DMS114 treated with DMSO at 0.1 percent for 48 hours (cell line): ENCODE data around the gene KDM2A.
"Not testable (repeated sequence)": the region's sequence is repeated elsewhere in the genome, so short reads cannot be mapped to it uniquely, and the experiment has no call there.

Source experiments
- DNase-seq: peaks from one replicate; lab custom pipeline; 2025; ENCODE audit not compliant: unreplicated experiment; lab: John Stamatoyannopoulos, UW

Gene KDM2A

DNA sequence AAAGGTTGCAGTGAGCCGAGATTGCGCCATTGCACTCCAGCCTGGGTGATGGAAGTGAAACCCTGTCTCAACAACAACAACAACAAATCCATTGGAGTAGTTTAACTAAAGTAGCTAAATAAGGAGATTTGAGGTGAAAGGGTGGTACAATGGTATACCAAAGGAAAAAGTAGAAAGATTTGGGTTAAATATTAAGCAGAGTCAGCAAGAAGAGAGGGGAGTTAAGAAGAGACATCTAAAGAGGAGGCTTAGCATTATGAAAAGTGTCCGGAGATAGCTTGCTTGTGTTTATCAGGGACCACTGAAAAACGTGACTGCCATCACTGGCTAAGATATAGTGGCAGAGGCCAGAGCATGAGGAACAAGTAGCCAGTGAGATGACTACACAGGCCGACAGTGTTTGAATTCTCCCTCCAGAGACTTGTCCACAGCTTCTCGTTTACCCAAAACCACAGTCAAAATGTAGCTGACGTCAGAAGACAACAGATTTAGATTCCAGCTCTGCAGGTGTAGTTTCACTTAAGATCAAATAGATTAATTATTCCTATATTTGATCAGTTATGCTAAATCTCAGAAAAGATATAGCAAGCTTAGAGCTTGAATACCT lies 114.6 kb downstream of the KDM2A start:
- no peak for DNase-seq

DNA sequence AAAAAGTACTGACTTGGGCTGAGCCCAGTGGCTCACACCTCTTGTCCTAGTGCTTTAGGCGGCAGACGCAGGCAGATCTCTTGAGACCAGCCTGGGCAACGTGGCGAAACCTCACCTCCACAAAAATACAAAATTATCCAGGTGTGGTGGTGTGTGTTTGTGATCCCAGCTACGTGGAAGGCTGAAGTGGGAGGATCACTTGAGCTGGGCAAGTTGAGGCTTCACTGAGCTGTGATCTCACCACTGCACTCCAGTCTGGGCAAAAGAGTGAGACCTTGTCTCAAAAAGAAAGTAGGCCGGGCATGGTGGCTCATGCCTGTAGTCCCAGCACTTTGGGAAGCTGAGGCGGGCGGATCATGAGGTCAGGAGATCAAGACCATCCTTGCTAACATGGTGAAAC lies 115.5 kb downstream of the KDM2A start:
- DNase-seq = not testable (repeated sequence)

DNA sequence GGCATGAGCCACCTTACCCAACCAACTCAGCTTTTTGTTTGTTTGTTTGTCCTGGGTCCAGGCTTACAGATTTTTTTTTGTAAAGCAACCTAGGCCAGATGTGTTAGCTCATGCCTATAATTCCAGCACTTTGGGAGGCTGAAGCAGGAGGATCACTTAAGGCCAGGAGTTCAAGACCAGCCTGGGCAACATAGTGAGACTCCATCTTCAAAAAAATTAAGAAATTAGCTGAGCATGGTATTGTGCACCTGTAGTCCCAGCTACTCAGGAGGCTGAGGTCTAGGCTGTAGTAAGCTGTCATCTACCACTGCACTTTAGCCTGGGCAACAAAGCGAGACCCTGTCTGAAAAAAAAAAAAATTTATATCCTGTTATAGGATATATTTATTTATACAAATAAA lies 118.5 kb downstream of the KDM2A start:
- DNase-seq = no peak

DNA sequence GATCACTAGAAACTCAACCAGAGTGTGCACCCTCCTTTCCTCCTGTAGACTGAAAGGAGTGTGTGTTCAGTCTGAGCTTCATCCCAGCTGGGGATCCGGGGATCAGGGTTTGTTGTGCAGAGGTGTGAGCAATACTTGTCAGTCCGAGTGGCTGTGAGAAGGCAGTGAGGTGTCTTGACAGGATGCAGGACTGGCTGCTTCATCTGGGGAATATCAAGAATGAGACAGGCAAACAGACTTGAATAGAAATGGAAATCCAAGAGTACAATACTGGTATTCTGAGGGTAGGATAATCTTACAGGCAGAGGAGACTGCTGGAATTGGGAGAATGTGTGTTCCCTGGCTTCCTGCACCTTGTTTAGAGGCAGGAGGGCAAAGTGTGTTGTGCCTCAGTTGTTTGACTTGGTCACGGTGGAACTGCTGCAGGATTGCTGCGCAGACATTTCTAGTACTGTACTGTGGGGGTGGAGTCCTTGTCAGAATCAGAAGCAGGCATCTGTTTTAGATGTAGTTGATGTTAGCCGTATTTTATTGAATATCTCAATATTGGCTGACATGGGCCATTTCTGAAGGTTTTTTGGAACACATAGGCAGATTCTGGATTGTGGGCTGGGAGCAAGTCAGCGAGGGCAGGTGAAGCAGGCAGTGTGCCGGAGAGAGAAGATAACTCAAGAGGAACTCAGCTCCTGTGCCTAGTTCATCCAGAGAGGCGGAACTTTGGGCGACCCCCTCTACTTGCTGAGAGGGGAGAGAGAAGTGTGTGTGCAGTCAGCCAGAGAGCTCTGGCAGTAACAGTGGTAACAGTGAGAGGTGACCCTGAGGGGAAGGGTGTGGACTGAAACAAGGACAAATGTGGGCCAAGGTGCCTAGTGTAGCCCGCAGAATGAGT lies 120.1 kb downstream of the KDM2A start:
- DNase-seq = no peak

DNA sequence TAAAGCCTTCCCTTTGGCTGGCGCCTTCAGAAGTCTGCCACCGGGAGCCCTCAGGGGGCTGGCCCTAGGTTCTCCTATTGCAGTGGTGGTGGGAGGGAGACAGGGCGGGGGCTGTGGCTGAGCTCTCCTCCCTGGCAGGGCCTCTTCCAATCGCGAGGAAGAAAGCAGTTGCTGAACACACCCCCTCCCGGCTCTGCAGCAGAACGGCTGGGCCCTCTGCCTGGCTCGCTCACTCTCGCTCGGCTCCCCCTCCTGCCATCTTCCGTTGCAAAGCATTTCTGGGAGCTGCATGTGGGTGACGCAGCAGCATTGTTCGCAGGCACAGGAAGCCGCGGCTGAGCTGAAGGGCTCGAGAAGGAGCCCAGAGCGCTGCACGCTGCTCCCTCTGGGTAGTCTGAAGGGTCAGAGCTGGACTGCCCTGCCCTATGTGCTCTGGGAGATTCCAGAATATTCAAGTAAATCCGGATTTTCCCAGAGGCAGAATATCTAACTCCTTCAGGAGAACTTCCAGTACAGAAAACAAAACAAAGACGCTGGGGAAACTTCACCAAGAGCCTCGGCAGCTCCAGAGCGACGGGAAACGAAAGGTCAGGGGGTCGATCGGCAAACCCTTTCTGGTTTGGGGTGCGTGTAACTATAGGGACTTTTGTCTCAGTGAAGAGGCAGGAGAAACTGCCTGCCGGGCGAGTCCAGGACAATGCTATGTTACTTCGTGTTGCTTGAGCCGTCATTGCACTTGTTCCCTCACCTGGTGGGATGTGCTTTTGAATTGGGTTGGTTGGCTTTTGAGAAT lies 120.9 kb downstream of the KDM2A start:
- DNase-seq = peak; percentile 99

DNA sequence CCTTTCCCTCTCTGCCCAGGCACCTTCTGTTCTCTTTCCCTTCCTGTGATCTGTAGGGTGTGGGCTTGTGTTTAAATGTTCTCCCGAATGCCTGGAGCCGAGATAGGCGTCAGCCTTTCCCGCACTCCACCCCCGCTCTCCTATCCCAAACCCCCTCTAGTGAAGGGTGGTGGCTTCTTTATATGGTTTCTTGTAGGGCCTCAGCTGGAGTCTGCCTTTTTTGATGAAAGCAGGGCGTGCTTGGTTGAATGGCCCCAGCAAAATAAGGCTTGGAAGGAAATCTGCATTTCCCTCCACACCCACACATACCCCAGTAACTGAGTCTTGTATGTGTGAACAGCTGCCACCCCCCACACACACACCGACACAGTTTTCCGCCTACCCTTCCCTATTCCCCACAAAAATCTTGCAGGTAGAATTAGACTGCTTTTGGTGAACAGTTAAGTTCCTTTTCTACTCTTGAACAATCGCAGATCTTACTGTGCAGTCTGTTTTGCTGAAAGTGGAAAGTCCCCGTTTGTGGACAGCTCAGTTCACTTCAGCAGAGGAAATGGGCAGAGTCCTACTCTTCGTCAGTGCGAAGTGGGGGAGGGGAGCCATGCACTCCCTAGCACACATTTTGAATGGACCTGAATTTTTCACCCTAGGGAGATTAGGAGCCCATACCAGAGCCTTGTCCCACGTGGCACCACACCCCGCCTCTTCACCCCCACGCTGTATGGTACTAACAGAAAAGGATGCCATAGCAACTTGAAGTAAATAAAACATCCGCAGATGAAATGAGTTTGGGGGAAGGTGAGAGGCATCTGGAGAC lies 121.7 kb downstream of the KDM2A start:
- no peak for DNase-seq

DNA sequence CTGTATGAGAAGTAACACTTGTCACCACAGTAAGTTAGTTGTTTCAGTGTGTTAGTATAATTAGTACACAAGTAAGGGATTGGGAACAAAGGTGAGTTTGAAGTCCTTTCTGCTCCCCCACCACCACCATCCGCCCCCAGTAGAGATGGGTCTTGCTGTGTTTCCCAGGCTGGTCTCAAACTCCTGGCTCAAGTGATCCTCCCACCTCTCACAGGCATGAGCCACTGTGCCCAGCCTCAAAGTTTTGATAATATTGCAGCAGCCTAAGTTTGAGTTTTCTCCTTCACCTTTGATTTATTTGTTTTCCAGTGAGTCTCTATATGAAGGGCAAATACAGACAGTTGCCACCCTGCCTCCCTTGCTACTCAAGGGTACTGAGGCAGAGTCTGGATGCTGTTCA lies 123.5 kb downstream of the KDM2A start:
- DNase-seq = no peak

DNA sequence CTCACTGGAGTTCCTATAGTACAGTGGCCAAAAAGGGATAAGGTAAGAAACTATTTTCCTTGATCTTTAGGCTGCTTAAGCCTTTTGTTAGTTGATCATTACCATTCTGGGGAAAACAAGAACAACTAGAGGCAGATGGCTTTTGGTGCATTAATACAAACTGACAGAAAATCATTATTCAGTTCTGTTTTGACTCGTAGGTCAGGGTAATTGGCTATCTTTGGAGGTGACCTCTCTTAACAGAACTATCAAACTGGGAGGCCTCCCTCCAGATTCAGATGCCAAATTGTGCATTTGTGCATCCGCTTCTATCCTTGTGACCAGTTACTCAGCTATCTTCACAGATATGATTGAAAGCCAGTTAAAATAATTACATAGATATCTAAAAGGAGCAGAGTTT lies 124.0 kb downstream of the KDM2A start:
- DNase-seq = no peak

DNA sequence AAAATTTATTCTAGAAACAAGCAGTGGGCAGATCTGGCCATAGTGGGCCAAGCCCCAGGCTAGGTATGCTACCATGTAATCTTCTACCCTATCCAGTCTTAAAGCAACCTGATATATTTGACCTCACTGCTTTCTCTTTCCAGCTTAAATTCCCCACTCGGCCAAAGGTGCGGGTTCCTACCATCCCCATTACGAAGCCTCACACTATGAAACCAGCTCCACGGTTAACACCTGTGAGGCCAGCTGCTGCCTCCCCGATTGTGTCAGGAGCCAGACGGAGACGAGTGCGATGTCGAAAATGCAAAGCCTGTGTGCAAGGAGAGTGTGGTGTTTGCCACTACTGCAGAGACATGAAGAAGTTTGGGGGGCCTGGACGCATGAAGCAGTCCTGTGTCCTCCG lies 126.0 kb downstream of the KDM2A start:
- DNase-seq = no peak

DNA sequence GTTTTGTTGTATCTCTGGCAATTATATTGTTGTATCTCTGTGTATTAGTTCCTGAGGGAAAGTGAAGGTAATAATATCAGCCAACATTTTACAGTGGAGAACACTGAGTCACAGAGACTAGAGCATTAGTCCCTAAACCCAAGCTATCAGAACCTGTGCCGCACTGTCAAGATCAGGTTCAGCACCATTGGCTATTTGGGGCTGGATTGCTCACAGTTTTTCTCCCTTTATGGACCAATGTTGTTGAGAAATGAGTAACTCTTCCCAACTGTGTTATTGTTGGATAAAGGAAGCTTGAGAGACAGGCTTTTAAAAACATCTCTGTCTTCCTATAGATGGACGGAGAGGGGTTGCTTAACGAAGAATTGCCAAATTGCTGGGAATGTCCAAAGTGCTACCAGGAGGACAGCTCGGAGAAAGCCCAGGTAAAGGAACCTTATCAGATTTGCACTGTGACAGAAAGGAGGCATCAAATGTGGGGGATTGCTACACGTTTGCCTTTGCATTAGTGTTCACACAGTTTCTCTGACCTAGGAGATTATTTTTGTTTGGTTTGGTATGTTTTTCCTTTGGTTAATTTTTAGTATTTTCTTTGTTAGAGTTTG lies 129.0 kb downstream of the KDM2A start:
- no peak for DNase-seq

DNA sequence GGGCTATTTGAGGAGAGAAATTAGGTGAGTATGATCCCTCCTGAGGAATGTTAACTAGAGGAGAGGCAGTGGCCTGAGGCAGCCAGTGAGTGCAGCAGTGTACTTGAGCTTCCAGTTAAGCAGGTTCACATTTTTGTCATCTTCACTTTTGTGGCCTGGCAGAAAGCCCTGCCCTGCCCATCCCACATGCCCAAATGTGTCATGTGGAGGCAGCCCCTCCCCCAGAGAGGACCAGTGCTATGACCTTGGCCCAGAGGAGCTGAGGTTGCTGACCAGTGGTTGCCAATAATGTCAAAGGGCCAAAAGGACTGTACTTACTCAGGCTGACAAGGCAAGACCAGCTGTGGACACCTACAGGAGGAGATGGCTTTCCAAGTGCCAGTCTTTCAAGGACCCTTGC lies 129.6 kb downstream of the KDM2A start:
- no peak for DNase-seq

DNA sequence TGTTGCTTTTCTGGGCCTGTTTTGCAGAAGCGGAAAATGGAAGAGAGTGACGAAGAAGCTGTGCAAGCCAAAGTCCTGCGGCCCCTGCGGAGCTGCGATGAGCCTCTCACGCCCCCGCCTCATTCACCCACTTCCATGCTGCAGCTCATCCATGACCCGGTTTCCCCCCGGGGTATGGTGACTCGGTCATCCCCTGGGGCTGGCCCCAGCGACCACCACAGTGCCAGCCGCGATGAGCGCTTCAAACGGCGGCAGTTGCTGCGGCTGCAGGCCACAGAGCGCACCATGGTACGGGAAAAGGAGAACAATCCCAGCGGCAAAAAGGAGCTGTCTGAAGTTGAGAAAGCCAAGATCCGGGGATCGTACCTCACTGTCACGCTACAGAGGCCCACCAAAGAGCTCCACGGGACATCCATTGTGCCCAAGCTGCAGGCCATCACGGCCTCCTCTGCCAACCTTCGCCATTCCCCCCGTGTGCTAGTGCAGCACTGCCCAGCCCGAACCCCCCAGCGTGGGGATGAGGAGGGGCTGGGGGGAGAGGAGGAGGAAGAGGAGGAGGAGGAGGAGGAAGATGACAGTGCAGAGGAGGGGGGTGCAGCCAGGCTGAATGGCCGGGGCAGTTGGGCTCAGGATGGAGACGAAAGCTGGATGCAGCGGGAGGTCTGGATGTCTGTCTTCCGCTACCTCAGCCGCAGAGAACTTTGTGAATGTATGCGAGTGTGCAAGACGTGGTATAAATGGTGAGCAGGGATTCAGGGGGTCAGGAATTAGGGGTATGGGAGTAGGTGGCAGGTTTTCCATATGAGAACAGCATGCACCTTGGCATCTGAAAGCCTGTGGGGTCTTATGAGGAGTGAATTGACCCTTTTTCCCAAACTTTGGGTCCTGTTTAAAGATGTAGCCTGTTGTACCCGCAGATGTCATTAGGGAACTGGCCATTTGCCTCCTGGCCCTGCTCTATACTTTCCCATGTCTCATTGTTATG lies 131.3 kb downstream of the KDM2A start:
- DNase-seq = no peak

DNA sequence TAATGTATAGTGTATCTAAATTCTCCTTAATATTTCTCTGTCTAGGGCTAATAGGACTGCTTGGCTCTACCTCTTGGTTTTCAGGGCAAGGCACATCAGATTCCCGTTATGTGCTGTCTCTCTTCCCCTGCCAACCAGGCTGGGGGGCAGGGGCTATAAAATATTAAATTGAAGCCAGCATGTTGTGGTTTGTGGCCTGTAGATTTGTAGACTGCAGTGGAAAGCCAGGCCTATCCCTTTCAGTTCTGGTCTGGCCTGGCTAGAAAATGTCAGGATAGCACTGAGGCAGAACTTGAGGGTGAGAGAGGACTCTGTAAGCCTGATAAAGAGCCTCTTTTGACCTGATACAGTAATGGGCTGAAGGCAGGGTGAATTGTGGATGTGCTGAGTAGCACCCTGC lies 132.8 kb downstream of the KDM2A start:
- DNase-seq = no peak

DNA sequence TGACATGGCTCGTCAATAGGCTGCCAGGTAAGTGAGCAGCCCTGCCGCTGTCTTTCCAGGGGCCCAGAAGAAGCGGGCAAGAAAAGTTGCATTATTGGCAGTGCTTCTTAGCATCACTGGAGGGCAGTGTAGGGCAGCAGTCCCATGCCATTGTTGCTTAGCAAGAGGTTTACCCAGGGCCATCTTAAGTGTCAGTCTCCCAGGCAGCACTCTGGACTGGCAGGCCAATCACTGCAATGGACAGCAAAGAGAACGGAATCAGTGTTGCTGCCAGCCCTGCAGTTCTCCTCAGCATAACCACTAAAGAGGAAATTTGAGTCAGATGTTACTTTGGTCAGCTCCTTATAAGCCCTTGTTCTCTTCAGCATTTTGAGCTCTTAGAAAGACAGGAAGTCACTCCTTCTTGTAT lies 133.8 kb downstream of the KDM2A start:
- DNase-seq = no peak

DNA sequence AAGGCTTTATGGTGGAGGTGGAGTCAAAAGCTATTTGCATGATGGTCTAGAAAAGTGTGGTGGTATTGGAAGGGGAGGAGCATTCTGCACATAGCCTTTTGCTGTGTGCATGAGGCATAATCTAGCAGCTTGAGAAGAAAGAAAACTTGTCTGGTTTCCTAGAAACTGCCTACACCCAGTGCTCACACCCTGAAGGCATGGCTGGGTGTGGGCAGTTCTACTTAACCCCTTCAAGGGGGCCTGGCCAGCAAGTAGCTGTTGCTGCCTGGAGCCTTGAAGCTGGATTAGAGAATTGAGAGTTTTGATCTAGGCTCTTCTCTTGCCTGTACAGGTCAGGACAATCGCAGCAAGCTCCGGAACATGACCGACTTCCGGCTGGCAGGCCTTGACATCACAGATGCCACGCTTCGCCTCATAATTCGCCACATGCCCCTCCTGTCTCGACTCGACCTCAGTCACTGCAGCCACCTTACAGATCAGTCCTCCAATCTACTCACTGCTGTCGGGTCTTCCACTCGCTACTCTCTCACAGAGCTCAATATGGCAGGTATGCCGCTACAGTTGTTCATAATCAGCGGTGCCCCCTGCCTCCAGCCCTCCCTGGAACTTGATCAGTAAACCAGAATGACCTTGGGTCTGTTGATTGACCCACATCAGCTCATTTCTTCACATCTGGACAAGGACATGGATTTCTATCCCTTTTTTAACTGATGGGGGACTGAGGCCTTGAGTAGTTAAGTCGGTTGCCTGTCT lies 135.0 kb downstream of the KDM2A start:
- DNase-seq = no peak

DNA sequence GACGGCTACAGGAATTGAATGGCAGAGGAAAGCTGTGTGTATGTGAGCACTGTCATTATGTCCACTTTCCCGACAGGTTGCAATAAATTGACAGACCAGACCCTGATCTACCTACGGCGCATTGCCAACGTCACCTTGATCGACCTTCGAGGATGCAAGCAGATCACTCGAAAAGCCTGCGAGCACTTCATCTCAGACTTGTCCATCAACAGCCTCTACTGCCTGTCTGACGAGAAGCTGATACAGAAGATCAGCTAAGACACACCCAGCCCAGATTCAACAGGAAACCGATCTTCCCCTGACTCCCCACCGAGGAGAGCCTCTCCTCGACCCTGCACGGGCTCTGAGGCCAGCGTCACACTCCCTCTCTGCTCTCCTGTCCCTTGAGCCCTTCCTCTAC lies 135.7 kb downstream of the KDM2A start:
- DNase-seq = no peak

DNA sequence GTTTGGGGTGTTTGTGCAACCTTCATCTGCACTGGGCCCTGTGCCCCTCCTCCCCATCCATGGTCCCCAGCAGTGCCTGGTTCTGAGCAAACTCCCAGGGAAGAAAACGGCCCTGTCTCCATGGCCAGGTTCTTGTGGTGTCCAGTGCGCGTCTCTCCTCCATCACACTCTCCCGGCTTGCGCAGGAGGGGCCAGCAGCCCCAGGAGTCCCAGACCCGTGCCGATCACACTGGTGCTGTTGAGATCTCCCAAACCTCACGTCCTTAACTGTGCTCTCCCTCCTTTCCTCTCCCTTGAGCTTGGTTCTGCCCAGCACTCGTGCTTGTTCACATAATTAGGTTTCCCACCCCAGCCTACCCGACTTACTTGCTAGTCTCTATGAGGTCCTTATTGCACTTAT lies 136.3 kb downstream of the KDM2A start:
- no peak for DNase-seq

DNA sequence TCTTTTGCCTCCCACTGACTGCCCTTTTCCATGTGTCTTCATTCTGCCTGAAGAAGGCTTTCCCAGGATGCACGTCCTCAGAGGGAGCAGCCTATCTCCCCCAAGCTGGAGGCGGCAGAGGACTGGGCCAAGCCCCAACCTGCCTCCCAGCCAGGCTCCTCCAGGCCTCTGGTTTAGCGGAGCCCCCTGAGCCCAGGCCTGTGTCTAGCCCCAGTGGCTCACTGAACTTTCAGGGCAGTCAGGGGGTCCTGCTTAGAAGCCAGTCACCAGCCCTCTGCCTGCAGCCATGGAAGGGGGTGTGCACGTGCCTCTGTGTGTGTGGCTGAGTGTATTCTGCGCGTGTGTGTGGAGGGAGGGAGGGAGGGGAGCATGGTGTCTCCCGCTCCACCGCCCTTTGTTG lies 136.8 kb downstream of the KDM2A start:
- no peak for DNase-seq
